OCI-LY7 (cell line): Measurements from ENCODE around the gene DCST2.

Source experiments
- CTCF ChIP-seq: fragments of 200-600 bp; sonication (generic); conservative IDR thresholded peaks from 2 replicates; pipeline ENCODE4 v1.5.1; 2014; ENCODE audit warnings: mild to moderate bottlenecking, antibody characterized with exemption, low read length, moderate library complexity, mixed read lengths
- EZH2phosphoT487 ChIP-seq: fragments of 200-600 bp; sonication (generic); IDR thresholded peaks from 2 replicates; pipeline ENCODE4 v1.6.1; 2018; ENCODE audit warnings: low read depth, borderline replicate concordance, mild to moderate bottlenecking, mixed run types, antibody characterized with exemption, low read length, moderate library complexity, mixed read lengths

GRCh38 chr1:154972517-154973343 lies 60.9 kb downstream of the DCST2 start:
- no peak for TF ChIP-seq CTCF
- no peak for TF ChIP-seq EZH2phosphoT487
